GM10266 (cell line): ENCODE measurements around the gene MME.
A peak's percentile ranks its signal among the peaks of the same experiment; 100 is the strongest.
"Not testable (repeated sequence)": the region's sequence is repeated elsewhere in the genome, so short reads cannot be mapped to it uniquely, and the experiment has no call there.

Experiments used
- DNase-seq: peaks from one replicate; pipeline ENCODE4 v3.0.0; 2012; ENCODE audit errors: extremely low spot score
- TF ChIP-seq, protein P1 (sequence below): IDR thresholded peaks from 2 replicates; pipeline ENCODE4 v1.5.1; 2012; ENCODE audit warnings: mild to moderate bottlenecking, low read depth; ENCODE audit not compliant: control insufficient read depth, insufficient read depth; ENCODE audit errors: missing control alignments

Gene MME

DNA sequence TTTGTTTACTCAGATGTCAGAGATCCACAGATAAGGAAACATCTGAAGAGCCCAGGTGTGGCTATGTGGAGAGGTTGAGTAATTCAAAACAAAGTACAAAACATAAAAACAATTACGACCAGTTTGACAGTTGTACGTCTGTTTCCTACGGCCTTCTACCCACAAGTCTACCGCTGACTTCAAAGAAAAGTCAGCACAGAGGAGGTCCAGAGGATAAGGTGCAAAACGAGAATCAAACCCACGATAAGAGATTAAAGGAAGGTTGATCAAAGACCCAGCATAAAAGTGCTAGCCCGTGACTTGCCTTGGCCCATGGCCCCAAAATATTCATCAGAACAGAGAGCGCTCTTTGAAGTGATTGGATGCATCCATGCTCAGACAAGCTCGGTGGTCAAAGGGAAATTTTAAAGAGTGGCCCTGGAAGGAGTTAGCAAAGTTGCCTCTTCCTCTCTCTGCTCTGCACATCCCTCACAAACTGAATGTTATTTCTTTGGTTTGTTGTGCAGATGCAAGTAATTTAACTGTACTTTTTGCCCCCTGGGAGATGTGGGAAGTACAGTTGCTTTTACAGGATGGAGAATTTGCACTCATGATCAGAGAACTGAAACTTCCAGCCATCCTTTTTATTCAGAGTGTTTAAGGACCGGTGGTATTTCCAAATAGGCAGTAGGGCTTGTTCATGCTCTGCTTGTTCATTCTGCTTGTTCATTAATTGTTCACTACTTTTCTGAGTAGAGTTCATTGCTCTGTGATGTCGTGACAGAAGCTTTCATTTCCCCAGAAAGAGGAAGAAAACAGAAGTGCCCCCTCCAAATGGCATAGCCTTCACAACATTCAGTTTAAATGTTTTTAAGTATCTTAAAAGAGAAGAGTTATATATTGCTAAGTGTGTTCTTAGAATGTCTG, 31.1 kb downstream of the MME start:
- TF ChIP-seq, protein P1, sequence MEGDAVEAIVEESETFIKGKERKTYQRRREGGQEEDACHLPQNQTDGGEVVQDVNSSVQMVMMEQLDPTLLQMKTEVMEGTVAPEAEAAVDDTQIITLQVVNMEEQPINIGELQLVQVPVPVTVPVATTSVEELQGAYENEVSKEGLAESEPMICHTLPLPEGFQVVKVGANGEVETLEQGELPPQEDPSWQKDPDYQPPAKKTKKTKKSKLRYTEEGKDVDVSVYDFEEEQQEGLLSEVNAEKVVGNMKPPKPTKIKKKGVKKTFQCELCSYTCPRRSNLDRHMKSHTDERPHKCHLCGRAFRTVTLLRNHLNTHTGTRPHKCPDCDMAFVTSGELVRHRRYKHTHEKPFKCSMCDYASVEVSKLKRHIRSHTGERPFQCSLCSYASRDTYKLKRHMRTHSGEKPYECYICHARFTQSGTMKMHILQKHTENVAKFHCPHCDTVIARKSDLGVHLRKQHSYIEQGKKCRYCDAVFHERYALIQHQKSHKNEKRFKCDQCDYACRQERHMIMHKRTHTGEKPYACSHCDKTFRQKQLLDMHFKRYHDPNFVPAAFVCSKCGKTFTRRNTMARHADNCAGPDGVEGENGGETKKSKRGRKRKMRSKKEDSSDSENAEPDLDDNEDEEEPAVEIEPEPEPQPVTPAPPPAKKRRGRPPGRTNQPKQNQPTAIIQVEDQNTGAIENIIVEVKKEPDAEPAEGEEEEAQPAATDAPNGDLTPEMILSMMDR = no peak
- no peak for DNase-seq

DNA sequence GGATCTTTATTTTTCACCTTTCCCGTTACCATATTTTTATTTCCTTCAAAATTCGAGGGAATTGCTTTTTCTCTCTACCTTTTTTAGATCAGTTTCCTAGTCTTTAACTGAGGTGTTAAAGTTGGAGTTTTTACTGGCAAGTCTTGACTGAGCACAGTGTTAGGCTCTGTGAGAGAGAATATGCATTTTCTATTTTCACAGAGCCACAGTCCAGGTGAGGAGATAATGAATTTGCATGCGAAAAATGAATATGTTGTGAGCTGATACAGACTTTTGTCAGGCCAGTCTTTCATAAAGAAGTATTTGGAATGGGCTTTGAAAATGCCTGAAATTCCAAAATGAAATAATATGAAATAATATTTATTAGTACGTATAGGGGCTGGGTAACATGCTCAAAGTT, 31.9 kb downstream of the MME start:
- TF ChIP-seq, protein P1 = no peak

DNA sequence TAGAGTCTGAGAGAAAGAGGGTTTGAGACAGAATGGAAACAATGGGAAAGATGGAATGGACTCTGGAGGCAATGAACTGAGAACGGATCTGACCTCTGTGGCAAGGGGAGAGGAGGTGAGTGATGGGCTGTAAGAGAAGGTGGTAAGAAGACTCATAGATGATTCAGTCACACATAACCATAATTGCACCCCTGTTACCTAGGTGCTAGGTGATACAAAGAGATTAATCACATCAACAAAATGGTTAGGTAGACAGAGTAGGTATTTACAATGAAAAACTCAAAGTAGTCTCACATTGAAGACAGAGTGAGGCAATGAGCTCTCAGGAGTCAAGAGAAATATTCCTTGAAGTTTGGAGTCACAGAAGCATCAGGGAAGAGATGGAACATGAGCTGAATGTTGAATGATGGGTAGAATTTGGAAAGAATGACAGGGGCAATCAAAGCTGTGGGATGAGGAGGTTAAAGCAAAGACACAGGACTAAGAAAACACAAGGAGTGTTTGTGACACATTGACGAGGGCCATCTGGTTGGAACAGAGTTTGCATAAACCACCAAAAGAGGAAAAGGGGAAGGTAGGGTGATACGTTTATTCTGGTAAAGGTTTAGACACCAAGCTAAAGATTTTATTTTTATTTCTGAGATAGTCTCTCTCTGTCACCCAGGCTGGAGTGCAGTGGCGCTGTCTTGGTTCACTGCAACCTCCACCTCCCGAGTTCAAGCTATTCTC, 32.7 kb downstream of the MME start:
- TF ChIP-seq, protein P1 = no peak
- DNase-seq = no peak

More for the DNA sequence above, 31.9 kb downstream of the MME start:
- DNase-seq = no peak

DNA sequence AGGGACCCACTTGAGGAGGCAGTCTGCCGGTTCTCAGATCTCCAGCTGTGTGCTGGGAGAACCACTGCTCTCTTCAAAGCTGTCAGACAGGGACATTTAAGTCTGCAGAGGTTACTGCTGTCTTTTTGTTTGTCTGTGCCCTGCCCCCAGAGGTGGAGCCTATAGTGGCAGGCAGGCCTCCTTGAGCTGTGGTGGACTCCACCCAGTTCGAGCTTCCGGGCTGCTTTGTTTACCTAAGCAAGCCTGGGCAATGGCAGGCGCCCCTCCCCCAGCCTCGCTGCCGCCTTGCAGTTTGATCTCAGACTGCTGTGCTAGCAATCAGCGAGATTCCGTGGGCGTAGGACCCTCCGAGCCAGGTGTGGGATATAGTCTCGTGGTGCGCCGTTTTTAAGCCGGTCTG, 44.6 kb downstream of the MME start:
- DNase-seq = not testable (repeated sequence)

DNA sequence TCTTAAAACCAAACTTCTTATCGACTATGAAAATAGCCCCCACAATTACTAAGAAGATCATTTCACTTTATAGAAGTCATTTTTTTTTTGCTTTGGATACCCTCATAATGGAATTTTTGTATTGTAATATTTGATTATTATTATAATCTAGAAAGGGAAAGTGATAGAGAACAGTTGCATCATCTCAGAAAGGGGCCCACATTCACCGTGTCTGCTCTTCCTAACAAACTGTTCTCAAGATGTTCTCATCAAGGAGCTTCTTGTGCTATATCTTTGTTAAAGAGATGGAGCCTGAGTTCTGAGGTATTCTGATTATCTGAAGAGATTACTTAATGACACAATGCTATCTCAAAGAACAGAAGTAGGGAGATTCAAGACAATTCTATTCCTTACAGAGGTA, 49.3 kb downstream of the MME start:
- TF ChIP-seq, protein P1 = no peak
- no peak for DNase-seq

DNA sequence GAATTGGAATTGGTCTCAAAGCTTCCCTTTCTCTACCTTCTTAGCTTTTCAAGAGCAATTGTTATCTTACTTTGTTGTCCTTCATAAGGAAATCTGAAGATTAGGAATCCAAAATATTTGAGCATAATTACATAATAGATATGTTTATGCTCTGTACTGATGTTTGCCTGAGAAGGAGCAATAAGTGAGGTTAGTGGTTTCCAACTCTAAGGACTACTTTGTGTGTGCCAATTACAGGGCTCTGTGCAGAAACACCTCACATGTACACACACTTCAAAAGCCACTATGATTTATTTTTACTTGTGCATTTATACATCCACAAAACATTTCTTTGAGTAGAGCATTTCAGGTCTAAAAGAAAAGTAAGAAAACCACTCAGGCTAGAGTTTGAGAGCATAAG, 49.9 kb downstream of the MME start:
- TF ChIP-seq, protein P1 = no peak
- DNase-seq = no peak

DNA sequence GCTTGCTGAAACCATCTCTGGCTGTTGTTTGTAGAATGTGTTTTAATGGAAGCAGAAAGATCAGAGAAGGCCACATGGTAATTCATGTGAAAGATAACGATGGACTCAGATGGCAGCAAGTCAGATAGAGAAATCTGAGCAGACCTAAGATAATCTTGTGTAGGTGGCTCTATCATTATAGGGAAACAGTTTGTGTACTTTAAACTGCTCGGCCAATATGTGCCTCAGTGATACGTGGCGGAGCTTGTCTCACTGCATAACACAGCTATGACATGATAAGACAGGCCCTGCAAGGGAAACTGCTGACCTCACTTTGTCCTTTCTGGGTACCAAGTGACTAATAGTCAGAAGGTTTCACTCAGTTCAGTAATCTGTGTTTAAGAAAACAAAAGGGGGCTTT, 51.0 kb downstream of the MME start:
- TF ChIP-seq, protein P1 = no peak
- DNase-seq = peak; percentile 17

DNA sequence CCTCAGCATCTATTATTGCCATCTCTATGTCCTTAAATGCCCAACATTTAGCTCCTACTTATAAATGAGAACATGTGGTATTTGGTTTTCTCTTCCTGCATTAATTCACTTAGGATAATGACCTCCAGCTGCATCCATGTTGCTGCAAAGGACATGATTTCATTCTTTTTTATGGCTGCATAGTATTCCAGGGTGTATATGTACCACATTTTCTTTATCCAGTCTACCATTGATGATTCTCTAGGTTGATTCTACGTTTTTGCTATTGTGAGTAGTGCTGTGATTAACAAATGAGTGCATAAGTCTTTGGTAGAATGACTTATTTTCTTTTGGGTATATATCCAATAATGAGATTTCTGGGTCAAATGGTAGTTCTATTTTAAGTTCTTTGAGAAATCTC, 54.2 kb downstream of the MME start:
- not testable (repeated sequence) for DNase-seq
